K562 (cell line): Measurements from ENCODE around the gene SFRP5. TPM values are rescaled to one million over a fixed set of nuclear protein-coding genes. Genes with fewer than 3 reads are reported as not detected.

Experiments
- ATAC-seq: fragments of 200-7000 bp; cut with Tn5 transposase; 3 replicates; pipeline ENCODE4 v1.9.1; 2020; ENCODE audit warnings: moderate library complexity
- BruUV-seq: library from RNA; stranded (reverse); fragments of 400-500 nt; replicated peaks from 2 replicates; lab custom pipeline; 2021; lab: Mats Ljungman, UMichigan
- CTCF ChIA-PET: fragments of 300-600 bp; formaldehyde crosslinking; extraction: SDS; loops from one replicate; lab custom pipeline; 2021; ENCODE audit warnings: low intra/inter-chr PET ratio; lab: Yijun Ruan, JAX
- POLR2A ChIA-PET: fragments of 300-600, 350-650 bp; sonication (Branson Sonifier 250); formaldehyde crosslinking; extraction: SDS; loops from one replicate; lab custom pipeline; 2021; ENCODE audit warnings: antibody characterized with exemption, inconsistent platforms; lab: Yijun Ruan, JAX
- DNase-seq, 4 experiments: peaks; one replicate each; pipeline versions ENCODE4 v3.0.0 to v3.0.0-alpha.2; 2011 to 2018; ENCODE audit warnings: low spot score in 3 of 4, mixed read lengths in 3 of 4; ENCODE audit errors: extremely low read depth in 1 of 4
- FAIRE-seq: peaks from 2 replicates; lab custom pipeline; 2011; peaks lifted over from hg19 to GRCh38; lab: Jason Lieb, UNC
- H2AFZ ChIP-seq: 2 replicates; pipeline ENCODE4 v1.6.0; 2011; ENCODE audit warnings: low read depth, low read length, control low read depth, inconsistent platforms
- H3K27ac ChIP-seq: fragments of 200-600 bp; 3 replicates; pipeline ENCODE4 v1.8.0; 2011; ENCODE audit warnings: low read depth, mild to moderate bottlenecking, control low read depth, inconsistent platforms, low read length, moderate library complexity, mixed read lengths; ENCODE audit errors: extremely low read depth
- H3K27me3 ChIP-seq, 2 experiments: fragments of 300-600 bp in 1 of 2; 2 replicates in 1 of 2; 3 replicates in 1 of 2; pipeline versions ENCODE4 v1.6.0 to v1.8.0; 2011; ENCODE audit warnings: inconsistent platforms in 2 of 2, low read length in 2 of 2, mild to moderate bottlenecking in 1 of 2, mixed read lengths in 1 of 2, moderate library complexity in 1 of 2; ENCODE audit not compliant: control insufficient read depth in 2 of 2, insufficient read depth in 2 of 2
- H3K36me3 ChIP-seq: fragments of 300-600 bp; 3 replicates; pipeline ENCODE4 v1.8.0; 2011; ENCODE audit warnings: mild to moderate bottlenecking, low read length, inconsistent platforms; ENCODE audit not compliant: control insufficient read depth, insufficient read depth
- H3K4me1 ChIP-seq, 2 experiments: fragments of 200-600 bp in 1 of 2; replicated peaks in 1 of 2; 2 replicates in 1 of 2; 3 replicates in 1 of 2; pipeline versions ENCODE4 v1.5.1 to v1.8.0; 2011; ENCODE audit warnings: inconsistent platforms in 2 of 2, low read length in 2 of 2, mild to moderate bottlenecking in 1 of 2, mixed read lengths in 1 of 2, moderate library complexity in 1 of 2; ENCODE audit not compliant: control insufficient read depth in 2 of 2, insufficient read depth in 2 of 2
- H3K4me2 ChIP-seq: 2 replicates; pipeline ENCODE4 v1.6.1; 2011; ENCODE audit warnings: low read length, control low read depth, inconsistent platforms, mixed read lengths; ENCODE audit not compliant: insufficient read depth
- H3K4me3 ChIP-seq: fragments of 200-600 bp; sonication (generic), shearing (Covaris generic); 2 replicates; pipeline ENCODE4 v1.5.1; 2016; ENCODE audit warnings: control low read depth, inconsistent platforms
- H3K79me2 ChIP-seq: fragments of 200-600 bp; 3 replicates; pipeline ENCODE4 v1.8.0; 2011; ENCODE audit warnings: low read length, inconsistent platforms; ENCODE audit not compliant: control insufficient read depth, insufficient read depth
- H3K9ac ChIP-seq, 2 experiments: 2 replicates each; pipeline versions ENCODE4 v1.6.0 to v1.6.1; 2011; ENCODE audit warnings: low read depth in 2 of 2, low read length in 2 of 2, control low read depth in 1 of 2, inconsistent platforms in 1 of 2, mild to moderate bottlenecking in 1 of 2, mixed read lengths in 1 of 2; ENCODE audit not compliant: insufficient read depth in 1 of 2
- H3K9me1 ChIP-seq: one replicate; pipeline ENCODE4 v1.6.0; 2011; ENCODE audit warnings: inconsistent platforms, mild to moderate bottlenecking, low read length, moderate library complexity; ENCODE audit not compliant: control insufficient read depth, insufficient read depth
- H3K9me3 ChIP-seq: replicated peaks from 2 replicates; pipeline ENCODE4 v1.5.1; 2011; ENCODE audit warnings: low read depth, low read length, inconsistent platforms; ENCODE audit not compliant: control insufficient read depth, insufficient read depth
- H4K20me1 ChIP-seq: replicated peaks from 2 replicates; pipeline ENCODE4 v1.6.1; 2011; ENCODE audit warnings: low read length, inconsistent platforms, mixed read lengths; ENCODE audit not compliant: control insufficient read depth, insufficient read depth
- ADNP ChIP-seq: fragments of 200-800 bp; sonication (Bioruptor generic); IDR thresholded peaks from 2 replicates; pipeline ENCODE4 v1.6.1; 2016; ENCODE audit warnings: missing genetic modification characterization, missing compliant biosample characterization
- ARID1B ChIP-seq: fragments of 450-650 bp; IDR thresholded peaks from 2 replicates; pipeline ENCODE4 v1.6.1; 2016; ENCODE audit warnings: antibody characterized with exemption, mild to moderate bottlenecking, inconsistent platforms
- BCOR ChIP-seq: fragments of 450-650 bp; IDR thresholded peaks from 2 replicates; pipeline ENCODE4 v1.6.1; 2016
- CBX3 ChIP-seq, 2 experiments: IDR thresholded peaks; 1 replicate in 1 of 2; 2 replicates in 1 of 2; pipeline ENCODE4 v1.6.1; 2012; ENCODE audit warnings: inconsistent platforms in 2 of 2, low read length in 2 of 2, borderline replicate concordance in 1 of 2, control low read depth in 1 of 2
- HDAC1 ChIP-seq, 2 experiments: fragments of 450-650 bp; IDR thresholded peaks; 2 replicates each; pipeline ENCODE4 v1.6.1; 2016 to 2017; ENCODE audit warnings: inconsistent platforms in 1 of 2, mild to moderate bottlenecking in 1 of 2, moderate library complexity in 1 of 2
- HDAC2 ChIP-seq: fragments of 450-650 bp; IDR thresholded peaks from 2 replicates; pipeline ENCODE4 v1.6.1; 2016; ENCODE audit warnings: mild to moderate bottlenecking
- HMGN3 ChIP-seq: IDR thresholded peaks from 2 replicates; pipeline ENCODE4 v1.6.1; 2011; ENCODE audit warnings: borderline replicate concordance, low read depth, mild to moderate bottlenecking, mixed read lengths, low read length; ENCODE audit not compliant: insufficient read length; ENCODE audit errors: extremely low read depth
- KDM1A ChIP-seq, 2 experiments: fragments of 450-650 bp; IDR thresholded peaks; 2 replicates each; pipeline ENCODE4 v1.6.1; 2016; ENCODE audit warnings: mild to moderate bottlenecking in 2 of 2
- KLF16 ChIP-seq: IDR thresholded peaks from 2 replicates; pipeline ENCODE4 v1.6.1; 2016; ENCODE audit warnings: antibody characterized with exemption
- NONO ChIP-seq, 2 experiments: fragments of 200-400 bp in 1 of 2; fragments of 450-650 bp in 1 of 2; formaldehyde crosslinking in 1 of 2; IDR thresholded peaks; 2 replicates each; pipeline ENCODE4 v1.6.1; 2017; ENCODE audit warnings: low read depth in 2 of 2, mild to moderate bottlenecking in 2 of 2, moderate library complexity in 2 of 2, low read length in 1 of 2
- PCBP2 ChIP-seq: fragments of 200-400 bp; formaldehyde crosslinking; IDR thresholded peaks from 2 replicates; pipeline ENCODE4 v1.6.1; 2018; ENCODE audit warnings: low read length, low read depth, mild to moderate bottlenecking, moderate library complexity; ENCODE audit not compliant: poor library complexity, severe bottlenecking
- PHF20 ChIP-seq: fragments of 450-650 bp; IDR thresholded peaks from 2 replicates; pipeline ENCODE4 v1.6.1; 2018; ENCODE audit not compliant: partially characterized antibody
- RBM25 ChIP-seq: fragments of 200-400 bp; formaldehyde crosslinking; IDR thresholded peaks from 2 replicates; pipeline ENCODE4 v1.6.1; 2018; ENCODE audit warnings: low read length, low read depth, moderate library complexity; ENCODE audit not compliant: severe bottlenecking
- RCOR1 ChIP-seq, 2 experiments: IDR thresholded peaks; 2 replicates each; pipeline ENCODE4 v1.6.1; 2012; ENCODE audit warnings: low read depth in 2 of 2, low read length in 2 of 2, borderline replicate concordance in 1 of 2, improper control_type of control experiment in 1 of 2
- SMARCA5 ChIP-seq: fragments of 450-650 bp; IDR thresholded peaks from 2 replicates; pipeline ENCODE4 v1.6.1; 2016
- SNIP1 ChIP-seq: fragments of 450-650 bp; IDR thresholded peaks from 2 replicates; pipeline ENCODE4 v1.7.1; 2017; ENCODE audit warnings: low read depth, mild to moderate bottlenecking
- ZNF766 ChIP-seq: fragments of 200-800 bp; sonication (Bioruptor generic); conservative IDR thresholded peaks from 2 replicates; pipeline ENCODE4 v1.6.1; 2016; ENCODE audit warnings: missing genetic modification characterization, missing compliant biosample characterization
- WGBS: fragments of 100-300 bp; shearing (Covaris generic); methylation state at CpG from one replicate; pipeline ENCODE4 v1.1.6; 2016; ENCODE audit warnings: low coverage, mixed read lengths; ENCODE audit not compliant: insufficient coverage; ENCODE audit errors: missing lambda C conversion rate; 5-methylcytosine and 5-hydroxymethylcytosine counted together
- in situ Hi-C: fragments of 300-500 bp; cut with MboI; formaldehyde crosslinking; loops from 4 replicates; pipeline ENCODE4 v1.15.0; 2018; ENCODE audit warnings: inconsistent platforms, mixed read lengths
- intact Hi-C: fragments of 100-400 bp; cut with micrococcal nuclease; formaldehyde crosslinking; loops from 2 replicates; pipeline ENCODE4 v1.14.2; 2022
- polyA plus RNA-seq, 8 experiments: library from polyadenylated mRNA; depleted of rRNA in 4 of 8; stranded (reverse) in 5 of 8; unstranded in 3 of 8; fragments of >200 nt; fragmentation: Nextera tagmentation in 2 of 8; fragmentation: Illumina TruSeq in 1 of 8; extraction: Ambion mirVana in 2 of 8; extraction: Trizol in 1 of 8; gene quantifications; 2 replicates each; pipeline versions ENCODE4 v1.2.1 to v1.2.3, GENCODE V29; 2011 to 2014; ENCODE audit warnings: inconsistent platforms in 1 of 8, missing spikeins in 1 of 8
- total RNA-seq, 7 experiments: library from RNA; depleted of rRNA in 6 of 7; stranded (reverse); fragments of >200 nt in 6 of 7; fragmentation: Illumina TruSeq in 2 of 7; extraction: Trizol in 2 of 7; gene quantifications; 2 replicates each; pipeline versions ENCODE4 v1.2.1 to v1.2.3, GENCODE V29; 2011 to 2021; ENCODE audit warnings: low replicate concordance in 1 of 7

SFRP5 gene
- total and polyA plus RNA-seq, 9 of the 15 experiments (the other 6 are each of a cell fraction or from before 2014, with no cell fraction given) = 0.07 to 0.29 (median 0.13) TPM; not detected in 3

- H3K79me2 ChIP-seq = no peaks in the 10 kb centered on the region
- no peaks in the 10 kb centered on the region for H3K9me1 ChIP-seq
- H3K4me2 ChIP-seq = 0 out of 2 replicates have a peak overlapping the region, but pooled peaks have one; percentile 66
- DNase-seq = no peak
- ChIA-PET POLR2A (no interaction called here), CTCF (no interaction called here)
- H3K27ac ChIP-seq = peak overlapping the region; percentile 48; the same call in 1 of the 3 replicates
- no peaks in the 10 kb centered on the region for H4K20me1 ChIP-seq
- no peak overlapping the region for H2AFZ ChIP-seq
- peaks cover 32 to 46% of the 10 kb centered on the region in 2 experiments; a peak in 4 of 5 replicates for H3K4me1 ChIP-seq
- H3K36me3 ChIP-seq = no peaks in the 10 kb centered on the region
- 56% methylated on average over 4 of the region's 6 CpGs for WGBS
- no TSS peak for BruUV-seq
- no peak for ATAC-seq
- no peak overlapping the region for H3K9ac ChIP-seq
- in situ Hi-C loops = no loop called here
- TF ChIP-seq SNIP1 (no peak), KLF16 (no peak), CBX3 (IDR thresholded peaks at IDR 0.05; ENCODE audit: borderline replicate concordance in 1 of 2, low read length in 2 of 2) (peak in 1 of 2 experiments; percentile 45; a peak in 1 of 3 replicates), RBM25 (peak; percentile 87), ZNF766 (no peak), SMARCA5 (peak; percentile 84), NONO (IDR thresholded peaks at IDR 0.05; ENCODE audit: low read depth in 2 of 2, low read length in 1 of 2) (no peak), RCOR1 (IDR thresholded peaks at IDR 0.05; ENCODE audit: borderline replicate concordance in 1 of 2, low read depth in 2 of 2, low read length in 2 of 2) (0 out of 4 replicates have a peak, but pooled peaks of 1 of the 2 experiments have one; percentile 51), KDM1A (IDR thresholded peaks at IDR 0.05) (peak; percentile 81 to 84), BCOR (peak; percentile 95), HMGN3 (no peak), ARID1B (no peak), HDAC1 (IDR thresholded peaks at IDR 0.05) (0 out of 4 replicates have a peak, but pooled peaks of 1 of the 2 experiments have one; percentile 22), ADNP (tag) (peak; percentile 90), HDAC2 (peak; percentile 75), PHF20 (peak; percentile 25), PCBP2 (no peak)
- intact Hi-C loops = loop anchor here (5.0 kb wide), 1 partner anchor 57 kb away; the partner anchor contains the start of gene GOLGA7B
- FAIRE-seq = no peak
- H3K9me3 ChIP-seq = no peaks in the 10 kb centered on the region
- no peaks in the 10 kb centered on the region for H3K27me3 ChIP-seq
- no peak overlapping the region for H3K4me3 ChIP-seq
These were observed 18.1 kb upstream of the SFRP5 start for GRCh38 chr10:97789770-97790397.
